ENCODE results near the gene ARHGEF25.

DNA sequence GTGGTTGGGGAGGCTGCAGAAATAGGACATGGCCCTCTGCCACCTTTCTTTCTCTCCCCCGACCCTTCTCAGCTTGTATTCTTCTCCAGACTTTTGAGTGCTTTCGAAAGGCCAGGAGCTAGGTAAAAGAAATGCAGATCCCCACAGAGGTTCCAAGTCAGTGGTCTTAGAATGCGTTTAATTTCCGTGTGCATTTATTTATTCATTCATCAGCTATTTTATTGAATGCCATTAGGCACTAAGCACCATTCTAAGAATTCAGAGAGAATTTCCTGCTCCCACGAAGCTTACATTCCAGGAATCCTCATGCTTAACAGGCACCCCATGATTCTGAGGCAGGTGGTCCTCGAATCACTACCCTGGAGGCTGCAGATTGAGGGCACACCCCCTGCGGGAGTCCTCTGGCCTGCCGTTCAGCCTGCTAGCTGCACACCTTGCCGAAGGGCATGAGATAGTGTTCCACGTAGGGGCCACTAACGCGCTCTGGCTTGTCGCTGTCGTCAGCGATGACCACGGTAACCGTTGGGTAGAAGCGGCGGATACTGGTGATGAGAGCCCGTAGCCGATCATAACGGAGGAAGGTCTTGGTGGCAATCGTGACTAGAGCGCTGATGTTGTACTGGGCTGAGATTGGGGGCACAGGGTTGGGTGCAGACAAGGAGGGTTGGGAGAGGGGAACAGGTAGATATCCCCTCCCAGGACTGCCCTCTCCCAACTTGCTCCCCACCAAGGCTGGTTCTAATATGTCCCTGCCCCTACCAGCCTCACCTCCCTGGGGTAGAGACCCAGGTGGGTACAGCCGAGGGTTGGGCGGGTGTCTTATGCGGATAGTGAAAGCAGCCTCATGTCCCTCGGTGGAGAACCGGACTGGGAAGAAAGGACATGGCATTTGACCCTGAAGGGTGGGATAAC, 17.3 kb downstream of the ARHGEF25 start:
- TF ChIP-seq POLR2AphosphoS5 (IDR thresholded peaks at IDR 0.05) (no peak), POLR2A (IDR thresholded peaks at IDR 0.05) (no peak)
- TF ChIP-seq, protein P1, sequence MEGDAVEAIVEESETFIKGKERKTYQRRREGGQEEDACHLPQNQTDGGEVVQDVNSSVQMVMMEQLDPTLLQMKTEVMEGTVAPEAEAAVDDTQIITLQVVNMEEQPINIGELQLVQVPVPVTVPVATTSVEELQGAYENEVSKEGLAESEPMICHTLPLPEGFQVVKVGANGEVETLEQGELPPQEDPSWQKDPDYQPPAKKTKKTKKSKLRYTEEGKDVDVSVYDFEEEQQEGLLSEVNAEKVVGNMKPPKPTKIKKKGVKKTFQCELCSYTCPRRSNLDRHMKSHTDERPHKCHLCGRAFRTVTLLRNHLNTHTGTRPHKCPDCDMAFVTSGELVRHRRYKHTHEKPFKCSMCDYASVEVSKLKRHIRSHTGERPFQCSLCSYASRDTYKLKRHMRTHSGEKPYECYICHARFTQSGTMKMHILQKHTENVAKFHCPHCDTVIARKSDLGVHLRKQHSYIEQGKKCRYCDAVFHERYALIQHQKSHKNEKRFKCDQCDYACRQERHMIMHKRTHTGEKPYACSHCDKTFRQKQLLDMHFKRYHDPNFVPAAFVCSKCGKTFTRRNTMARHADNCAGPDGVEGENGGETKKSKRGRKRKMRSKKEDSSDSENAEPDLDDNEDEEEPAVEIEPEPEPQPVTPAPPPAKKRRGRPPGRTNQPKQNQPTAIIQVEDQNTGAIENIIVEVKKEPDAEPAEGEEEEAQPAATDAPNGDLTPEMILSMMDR (IDR thresholded peaks at IDR 0.05): no peak

Measured in upper lobe of left lung (tissue), 4 donors.